Smooth muscle cell of the pulmonary artery (primary cell): ENCODE results near the gene SYNJ2. TPM values are rescaled to one million over a fixed set of nuclear protein-coding genes. Genes with fewer than 3 reads are reported as not detected.

Experiments used
- total RNA-seq: library from RNA; depleted of rRNA; stranded (reverse); fragments of >200 nt; gene quantifications from 2 replicates; pipeline ENCODE4 v1.2.3, GENCODE V29; 2014

SYNJ2 gene
- 88.3 and 91.0 TPM in 2 replicates for total RNA-seq

GRCh38 chr6:157981395-157982101 is at the start of gene SYNJ2:
SYNJ2 (plus strand) TSS chr6:157981863; CDS start chr6:157981962, 99 bp downstream.

Other genes with a start within 250 kb of the SYNJ2 start
- 98.6 and 103 TPM in 2 replicates for gene SNX9, start 158.6 kb upstream of the SYNJ2 start, total RNA-seq
- 11.7 and 14.8 TPM in 2 replicates for gene SERAC1, start 186.4 kb downstream of the SYNJ2 start, total RNA-seq
- 6.8 and 7.0 TPM in 2 replicates for gene GTF2H5, start 186.5 kb downstream of the SYNJ2 start, total RNA-seq